HCT116 (cell line): ENCODE results near the gene CBX1. TPM values are rescaled to one million over a fixed set of nuclear protein-coding genes. Genes with fewer than 3 reads are reported as not detected.

Experiments
- ATAC-seq: fragments of 200-7000 bp; cut with Tn5 transposase; 2 replicates; pipeline ENCODE4 v1.9.1; 2020; ENCODE audit warnings: mild to moderate bottlenecking, moderate library complexity
- BruUV-seq: library from RNA; stranded (reverse); fragments of 400-500 nt; replicated peaks from 2 replicates; lab custom pipeline; 2021; lab: Mats Ljungman, UMichigan
- CTCF ChIA-PET: fragments of 300-600 bp; sonication (Branson Sonifier 250); formaldehyde crosslinking; loops from one replicate; lab custom pipeline; 2021; ENCODE audit warnings: antibody characterized with exemption; lab: Charles Lee
- POLR2A ChIA-PET: fragments of 300-600, 350-600 bp; sonication (Branson Sonifier 250); formaldehyde crosslinking; loops from one replicate; lab custom pipeline; 2021; ENCODE audit warnings: antibody characterized with exemption; lab: Charles Lee
- RAD21 ChIA-PET, 2 experiments: fragments of 300-600 bp; sonication (Branson Sonifier 250); formaldehyde crosslinking; loops; one replicate each; lab custom pipeline; 2023; ENCODE audit warnings: low total read pairs in 2 of 2; ENCODE audit not compliant: uncharacterized antibody in 2 of 2, unreplicated experiment in 2 of 2, low non-redundant PET in 1 of 2; lab: Charles Lee
- DNase-seq: peaks from one replicate; pipeline ENCODE4 v3.0.0-alpha.2; 2010; ENCODE audit warnings: low read depth, low spot score
- H2AFZ ChIP-seq: fragments of 200-600 bp; shearing (Covaris generic), sonication (generic); 2 replicates; pipeline ENCODE4 v1.6.1; 2017; ENCODE audit warnings: low read depth, mixed run types, mixed read lengths, antibody characterized with exemption, low read length; ENCODE audit not compliant: poor library complexity, severe bottlenecking
- H3K27ac ChIP-seq: 2 replicates; pipeline ENCODE4 v1.5.1; 2012; ENCODE audit warnings: low read depth, low read length
- H3K27me3 ChIP-seq: fragments of 200-600 bp; sonication (generic); 2 replicates; pipeline ENCODE4 v1.6.1; 2016; ENCODE audit warnings: mixed run types, low read length, mixed read lengths; ENCODE audit not compliant: insufficient read depth
- H3K36me3 ChIP-seq, 2 experiments: fragments of 200-500 bp in 1 of 2; fragments of 200-600 bp in 1 of 2; sonication (Bioruptor generic) in 1 of 2; sonication (generic) in 1 of 2; 2 replicates each; pipeline versions ENCODE4 v1.5.1 to v1.6.1; 2014 to 2016; ENCODE audit warnings: low read length in 2 of 2, inconsistent platforms in 1 of 2, mixed read lengths in 1 of 2, mixed run types in 1 of 2; ENCODE audit not compliant: insufficient read depth in 2 of 2, control insufficient read depth in 1 of 2
- H3K4me1 ChIP-seq, 2 experiments: fragments of 200-600 bp in 1 of 2; sonication (generic) in 1 of 2; 2 replicates each; pipeline versions ENCODE4 v1.5.1 to v1.6.1; 2012 to 2017; ENCODE audit warnings: low read length in 2 of 2, inconsistent platforms in 1 of 2, mild to moderate bottlenecking in 1 of 2, mixed read lengths in 1 of 2, mixed run types in 1 of 2, moderate library complexity in 1 of 2; ENCODE audit not compliant: insufficient read depth in 2 of 2, control insufficient read depth in 1 of 2
- H3K4me2 ChIP-seq: fragments of 200-600 bp; sonication (generic); 2 replicates; pipeline ENCODE4 v1.6.1; 2017; ENCODE audit warnings: mixed run types, low read length, mixed read lengths
- H3K4me3 ChIP-seq, 2 experiments: fragments of 200-600 bp in 1 of 2; sonication (generic) in 1 of 2; replicated peaks in 1 of 2; 2 replicates each; pipeline ENCODE4 v1.5.1; 2011 to 2016; ENCODE audit warnings: low read length in 2 of 2, control low read depth in 1 of 2, low read depth in 1 of 2, mild to moderate bottlenecking in 1 of 2, mixed read lengths in 1 of 2, mixed run types in 1 of 2
- H3K79me2 ChIP-seq: fragments of 200-600 bp; sonication (generic); 2 replicates; pipeline ENCODE4 v1.6.1; 2017; ENCODE audit warnings: mild to moderate bottlenecking, mixed run types, low read length, moderate library complexity, mixed read lengths; ENCODE audit not compliant: insufficient read depth
- H3K9ac ChIP-seq: fragments of 200-600 bp; sonication (generic); 2 replicates; pipeline ENCODE4 v1.6.1; 2016; ENCODE audit warnings: low read length, mixed read lengths
- H3K9me2 ChIP-seq: fragments of 200-600 bp; sonication (generic), shearing (Covaris generic); 2 replicates; pipeline ENCODE4 v1.6.1; 2017; ENCODE audit warnings: mixed run types, mild to moderate bottlenecking, moderate library complexity; ENCODE audit not compliant: insufficient read depth
- H3K9me3 ChIP-seq, 2 experiments: fragments of 200-500 bp in 1 of 2; fragments of 200-600 bp in 1 of 2; sonication (Bioruptor generic) in 1 of 2; sonication (generic) in 1 of 2; 2 replicates each; pipeline ENCODE4 v1.6.1; 2014 to 2017; ENCODE audit warnings: low read length in 2 of 2, mixed read lengths in 2 of 2, inconsistent platforms in 1 of 2, low read depth in 1 of 2, mild to moderate bottlenecking in 1 of 2, mixed run types in 1 of 2, moderate library complexity in 1 of 2; ENCODE audit not compliant: control insufficient read depth in 1 of 2, insufficient read depth in 1 of 2
- H4K20me1 ChIP-seq: fragments of 200-600 bp; sonication (generic), shearing (Covaris generic); 2 replicates; pipeline ENCODE4 v1.6.1; 2017; ENCODE audit warnings: mixed run types, mild to moderate bottlenecking, moderate library complexity; ENCODE audit not compliant: insufficient read depth
- CBX3 ChIP-seq: IDR thresholded peaks from 2 replicates; pipeline ENCODE4 v1.6.1; 2012; ENCODE audit warnings: low read depth
- EZH2 ChIP-seq: fragments of 200-600 bp; sonication (generic); IDR thresholded peaks from 2 replicates; pipeline ENCODE4 v1.6.1; 2017; ENCODE audit warnings: antibody characterized with exemption, mixed run types
- FOSL1 ChIP-seq: IDR thresholded peaks from 2 replicates; pipeline ENCODE4 v1.6.1; 2012; ENCODE audit warnings: low read depth
- JUND ChIP-seq: IDR thresholded peaks from 2 replicates; pipeline ENCODE4 v1.6.1; 2012
- POLR2A ChIP-seq: IDR thresholded peaks from 2 replicates; pipeline ENCODE4 v1.7.0; 2011; ENCODE audit warnings: borderline replicate concordance; ENCODE audit not compliant: insufficient read depth, insufficient read length; ENCODE audit errors: extremely low read depth
- POLR2AphosphoS5 ChIP-seq: IDR thresholded peaks from 2 replicates; pipeline ENCODE4 v1.6.1; 2011; ENCODE audit warnings: mild to moderate bottlenecking, low read depth, low read length, moderate library complexity
- RAD21 ChIP-seq: IDR thresholded peaks from 2 replicates; pipeline ENCODE4 v1.6.1; 2012; ENCODE audit warnings: low read depth, mild to moderate bottlenecking
- SP1 ChIP-seq: IDR thresholded peaks from 2 replicates; pipeline ENCODE4 v1.6.1; 2012; ENCODE audit warnings: low read depth
- intact Hi-C: fragments of 100-400 bp; cut with micrococcal nuclease; formaldehyde crosslinking; loops from 2 replicates; pipeline ENCODE4 v1.10.0; 2022
- total RNA-seq: library from RNA; stranded (reverse); gene quantifications from one replicate; pipeline ENCODE4 v1.2.1, GENCODE V29; 2021; ENCODE audit not compliant: unreplicated experiment
- TF ChIP-seq, protein P1 (sequence below): IDR thresholded peaks from 2 replicates; pipeline ENCODE4 v1.6.1; 2012
- TF ChIP-seq, protein P2 (sequence below): IDR thresholded peaks from 2 replicates; pipeline ENCODE4 v1.6.1; 2012
- TF ChIP-seq, protein P3 (sequence below): IDR thresholded peaks from 2 replicates; pipeline ENCODE4 v1.6.1; 2011; ENCODE audit warnings: mild to moderate bottlenecking, low read length, moderate library complexity; ENCODE audit not compliant: insufficient replicate concordance; ENCODE audit errors: extremely low read depth
- TF ChIP-seq, protein P4 (sequence below), 3 experiments: fragments of 200-600 bp in 1 of 3; sonication (generic) in 1 of 3; IDR thresholded peaks in 2 of 3; conservative IDR thresholded peaks in 1 of 3; 2 replicates each; pipeline ENCODE4 v1.5.1; 2012 to 2017; ENCODE audit warnings: low read depth in 2 of 3, low read length in 2 of 3, antibody characterized with exemption in 1 of 3, borderline replicate concordance in 1 of 3, control low read depth in 1 of 3, mild to moderate bottlenecking in 1 of 3, mixed read lengths in 1 of 3, mixed run types in 1 of 3, moderate library complexity in 1 of 3; ENCODE audit not compliant: insufficient read depth in 1 of 3

The CBX1 gene
- total RNA-seq, 1 experiment from 2014 or later = 136 TPM

DNA sequence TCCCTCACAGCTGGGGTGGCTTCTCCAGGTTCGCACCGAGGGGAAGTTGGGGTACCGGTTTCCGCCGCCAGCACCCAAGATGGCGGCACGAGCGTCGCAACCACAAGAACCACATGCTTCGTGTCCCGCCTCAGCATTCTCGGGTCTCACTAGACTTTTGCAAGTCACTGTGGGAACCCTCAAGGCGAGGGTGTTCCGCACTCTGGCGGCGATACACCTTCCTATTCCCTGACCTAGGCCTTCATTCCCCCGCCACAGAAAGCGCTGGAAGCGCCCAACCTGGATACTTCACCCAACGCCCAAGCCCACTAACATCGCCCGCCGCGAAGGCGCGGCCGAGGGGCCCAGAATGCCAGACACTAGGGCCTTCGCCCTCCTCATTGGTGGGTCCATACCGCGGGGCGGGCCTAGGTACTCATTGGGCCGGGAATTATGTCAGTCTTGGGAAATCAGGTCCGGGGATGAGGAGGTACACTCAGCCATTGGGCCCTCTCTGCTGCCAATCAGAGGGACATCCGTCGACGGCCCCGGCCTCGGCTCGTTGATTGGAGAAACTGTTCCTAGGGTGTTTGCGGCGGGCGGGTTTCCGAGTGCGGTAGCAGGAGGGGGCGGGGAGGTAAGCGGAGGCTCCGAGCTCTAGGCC, 53.4 kb downstream of the CBX1 start, which contains the start of gene NFE2L1 (continued):
- TF ChIP-seq, protein P1, sequence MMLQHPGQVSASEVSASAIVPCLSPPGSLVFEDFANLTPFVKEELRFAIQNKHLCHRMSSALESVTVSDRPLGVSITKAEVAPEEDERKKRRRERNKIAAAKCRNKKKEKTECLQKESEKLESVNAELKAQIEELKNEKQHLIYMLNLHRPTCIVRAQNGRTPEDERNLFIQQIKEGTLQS = no peak
- TF ChIP-seq, all 23 proteins: peak for 6

DNA sequence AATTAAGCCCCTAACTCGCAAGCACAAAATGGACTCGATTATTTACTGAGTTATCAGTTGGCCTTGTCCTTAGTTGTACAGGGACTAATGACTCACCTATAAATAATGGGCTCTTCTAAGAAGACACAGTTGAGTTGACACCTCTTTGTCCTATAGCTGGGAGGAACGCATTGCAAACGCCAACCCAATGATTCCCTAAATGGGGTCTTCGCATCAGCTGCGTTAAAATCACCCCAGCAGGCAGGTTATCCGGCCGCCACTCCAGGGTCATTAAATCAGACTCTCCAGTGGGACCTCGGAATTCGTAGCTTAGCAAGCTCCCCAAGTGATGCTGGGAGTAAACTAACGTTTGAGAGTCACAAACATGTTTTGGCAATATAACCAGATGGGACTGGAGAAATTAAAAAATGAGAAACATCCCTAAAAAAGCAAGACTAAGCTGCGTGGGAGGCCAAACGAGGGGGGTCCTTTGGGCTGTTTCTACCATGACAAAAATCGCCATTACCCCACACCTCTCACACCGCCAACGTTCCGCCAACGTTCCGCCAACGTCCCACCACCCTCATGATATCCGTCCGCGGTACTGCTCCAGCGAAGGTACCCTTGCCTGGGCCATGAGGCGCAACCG, 54.1 kb downstream of the CBX1 start:
- intact Hi-C loops = no loop called here

DNA sequence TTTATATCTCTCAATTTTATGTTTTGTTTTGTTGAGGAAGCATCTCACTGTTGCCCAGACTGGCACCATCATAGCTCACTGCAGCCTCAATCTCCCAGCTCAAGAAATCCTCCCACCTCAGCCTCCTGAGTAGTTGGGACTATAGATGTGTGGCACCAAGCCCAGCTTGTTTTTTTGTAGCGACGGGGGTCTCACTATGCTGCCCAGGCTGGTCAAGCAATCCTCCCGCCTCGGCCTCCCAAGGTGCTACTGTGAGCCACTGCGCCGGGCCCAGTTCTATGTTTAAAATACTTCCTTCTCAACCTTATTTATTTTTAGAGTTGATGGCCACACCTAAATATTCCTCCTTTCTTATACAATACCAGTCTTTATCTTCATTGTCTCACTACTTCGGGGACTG, 55.0 kb downstream of the CBX1 start:
- BruUV-seq = no TSS peak
- no peak for TF ChIP-seq EZH2
- TF ChIP-seq, protein P2, sequence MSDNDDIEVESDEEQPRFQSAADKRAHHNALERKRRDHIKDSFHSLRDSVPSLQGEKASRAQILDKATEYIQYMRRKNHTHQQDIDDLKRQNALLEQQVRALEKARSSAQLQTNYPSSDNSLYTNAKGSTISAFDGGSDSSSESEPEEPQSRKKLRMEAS = no peak
- TF ChIP-seq, protein P3, sequence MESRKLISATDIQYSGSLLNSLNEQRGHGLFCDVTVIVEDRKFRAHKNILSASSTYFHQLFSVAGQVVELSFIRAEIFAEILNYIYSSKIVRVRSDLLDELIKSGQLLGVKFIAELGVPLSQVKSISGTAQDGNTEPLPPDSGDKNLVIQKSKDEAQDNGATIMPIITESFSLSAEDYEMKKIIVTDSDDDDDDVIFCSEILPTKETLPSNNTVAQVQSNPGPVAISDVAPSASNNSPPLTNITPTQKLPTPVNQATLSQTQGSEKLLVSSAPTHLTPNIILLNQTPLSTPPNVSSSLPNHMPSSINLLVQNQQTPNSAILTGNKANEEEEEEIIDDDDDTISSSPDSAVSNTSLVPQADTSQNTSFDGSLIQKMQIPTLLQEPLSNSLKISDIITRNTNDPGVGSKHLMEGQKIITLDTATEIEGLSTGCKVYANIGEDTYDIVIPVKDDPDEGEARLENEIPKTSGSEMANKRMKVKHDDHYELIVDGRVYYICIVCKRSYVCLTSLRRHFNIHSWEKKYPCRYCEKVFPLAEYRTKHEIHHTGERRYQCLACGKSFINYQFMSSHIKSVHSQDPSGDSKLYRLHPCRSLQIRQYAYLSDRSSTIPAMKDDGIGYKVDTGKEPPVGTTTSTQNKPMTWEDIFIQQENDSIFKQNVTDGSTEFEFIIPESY = no peak
- TF ChIP-seq CBX3 = no peak
- no peak for TF ChIP-seq JUND
- no peak for TF ChIP-seq SP1
- TF ChIP-seq, protein P4, sequence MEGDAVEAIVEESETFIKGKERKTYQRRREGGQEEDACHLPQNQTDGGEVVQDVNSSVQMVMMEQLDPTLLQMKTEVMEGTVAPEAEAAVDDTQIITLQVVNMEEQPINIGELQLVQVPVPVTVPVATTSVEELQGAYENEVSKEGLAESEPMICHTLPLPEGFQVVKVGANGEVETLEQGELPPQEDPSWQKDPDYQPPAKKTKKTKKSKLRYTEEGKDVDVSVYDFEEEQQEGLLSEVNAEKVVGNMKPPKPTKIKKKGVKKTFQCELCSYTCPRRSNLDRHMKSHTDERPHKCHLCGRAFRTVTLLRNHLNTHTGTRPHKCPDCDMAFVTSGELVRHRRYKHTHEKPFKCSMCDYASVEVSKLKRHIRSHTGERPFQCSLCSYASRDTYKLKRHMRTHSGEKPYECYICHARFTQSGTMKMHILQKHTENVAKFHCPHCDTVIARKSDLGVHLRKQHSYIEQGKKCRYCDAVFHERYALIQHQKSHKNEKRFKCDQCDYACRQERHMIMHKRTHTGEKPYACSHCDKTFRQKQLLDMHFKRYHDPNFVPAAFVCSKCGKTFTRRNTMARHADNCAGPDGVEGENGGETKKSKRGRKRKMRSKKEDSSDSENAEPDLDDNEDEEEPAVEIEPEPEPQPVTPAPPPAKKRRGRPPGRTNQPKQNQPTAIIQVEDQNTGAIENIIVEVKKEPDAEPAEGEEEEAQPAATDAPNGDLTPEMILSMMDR (IDR thresholded peaks at IDR 0.05 in 2 of 3, conservative IDR thresholded peaks at IDR 0.05 in 1 of 3; ENCODE audit: borderline replicate concordance in 1 of 3, insufficient read depth in 1 of 3, low read depth in 2 of 3, low read length in 2 of 3) = no peak
- TF ChIP-seq POLR2AphosphoS5 = no peak
- no peak for TF ChIP-seq RAD21
- TF ChIP-seq FOSL1 = no peak

More for the DNA sequence above, 54.1 kb downstream of the CBX1 start:
- H3K4me1 ChIP-seq = peaks cover 25 to 52% of the 10 kb centered on the region in 2 experiments
- no peaks in the 10 kb centered on the region for H3K9me3 ChIP-seq
- peaks cover 36% of the 10 kb centered on the region for H3K79me2 ChIP-seq
- no peak for TF ChIP-seq JUND
- peak; percentile 4 for TF ChIP-seq POLR2A
- ChIA-PET RAD21 (no interaction called here), CTCF (interaction anchor here (3.4 to 3.5 kb wide), 2 partner anchors 21 to 22 kb away, joined by 24 to 37 read pairs; no protein-coding TSS in a partner anchor), POLR2A (interaction anchor here (4.0 to 4.7 kb wide), 2 partner anchors 15 to 21 kb away, joined by 45 to 114 read pairs; no protein-coding TSS in a partner anchor)
- no peak for ATAC-seq
- peak overlapping the region; percentile 78 for H3K4me2 ChIP-seq
- H4K20me1 ChIP-seq = no peaks in the 10 kb centered on the region
- no peak overlapping the region for H2AFZ ChIP-seq
- peaks cover 17 to 19% of the 10 kb centered on the region in 2 experiments for H3K36me3 ChIP-seq
- peak overlapping the region; percentile 90 for H3K27ac ChIP-seq
- H3K9ac ChIP-seq = peak overlapping the region; percentile 72
- H3K27me3 ChIP-seq = no peaks in the 10 kb centered on the region
- BruUV-seq = no TSS peak
- DNase-seq = no peak
- peak overlapping the region; percentile 64 to 67 for H3K4me3 ChIP-seq
- H3K9me2 ChIP-seq = no peaks in the 10 kb centered on the region

More for the DNA sequence above, 55.0 kb downstream of the CBX1 start:
- Histone ChIP-seq H3K4me3 (no peak overlapping the region), H3K4me1 (peaks cover 19 to 43% of the 10 kb centered on the region in 2 experiments), H3K9ac (no peak overlapping the region), H3K9me2 (no peaks in the 10 kb centered on the region), H3K9me3 (no peaks in the 10 kb centered on the region), H3K79me2 (peaks cover 27% of the 10 kb centered on the region), H2AFZ (no peak overlapping the region), H3K4me2 (peak overlapping the region; percentile 78; the same call in 1 of the 2 replicates), H3K36me3 (peaks cover 8 to 10% of the 10 kb centered on the region in 2 experiments), H4K20me1 (no peaks in the 10 kb centered on the region), H3K27ac (no peak overlapping the region), H3K27me3 (no peaks in the 10 kb centered on the region)
- DNase-seq = no peak
- RAD21 ChIA-PET = no interaction called here
- CTCF ChIA-PET = interaction anchor here (4.8 kb wide), 1 partner anchor 20 kb away, joined by 38 read pairs; no protein-coding TSS in a partner anchor
- POLR2A ChIA-PET = interaction anchor here (4.7 kb wide), 1 partner anchor 20 kb away, joined by 45 read pairs; no protein-coding TSS in a partner anchor
- no peak for ATAC-seq
- intact Hi-C loops = no loop called here
